ENCODE measurements around the gene ISM1.

The ISM1 gene

DNA sequence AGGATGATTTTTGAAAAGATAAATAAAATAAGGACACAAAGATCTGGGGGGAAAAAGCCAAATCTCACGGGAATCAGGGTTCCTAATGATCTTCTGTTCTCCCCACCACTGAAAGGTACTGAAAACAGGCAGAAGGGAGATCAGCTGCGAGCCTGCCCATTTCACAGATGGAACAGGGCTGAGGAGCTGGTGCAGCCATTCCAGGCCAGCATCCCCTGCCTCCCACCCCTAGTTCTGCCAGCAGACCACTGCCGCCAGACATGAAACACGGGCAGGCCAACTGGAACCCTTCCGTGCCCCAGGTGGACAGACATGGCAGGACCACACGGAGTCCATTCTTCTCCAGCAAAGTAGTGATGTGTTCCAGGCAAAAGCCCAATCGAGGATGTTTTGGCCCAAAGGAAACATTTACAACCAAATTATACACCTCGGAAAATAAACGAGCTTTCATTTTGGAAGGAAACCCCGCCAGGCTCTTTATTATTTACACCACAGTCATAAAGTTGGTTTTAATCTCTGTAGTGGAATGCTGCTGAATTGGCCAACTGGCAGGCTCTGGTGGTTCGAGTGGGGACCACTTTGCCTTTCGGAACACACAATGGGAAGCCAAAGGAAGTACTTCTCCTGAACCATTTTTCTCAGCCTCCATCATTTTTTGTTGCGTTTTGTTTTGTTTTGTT is 28.2 kb downstream of the ISM1 start:
- no peak for TF ChIP-seq TAF1 (IDR thresholded peaks at IDR 0.05; ENCODE audit: low read depth)
- TF ChIP-seq CREB1 (IDR thresholded peaks at IDR 0.05; ENCODE audit: low read depth): no peak
- TF ChIP-seq, protein P1, sequence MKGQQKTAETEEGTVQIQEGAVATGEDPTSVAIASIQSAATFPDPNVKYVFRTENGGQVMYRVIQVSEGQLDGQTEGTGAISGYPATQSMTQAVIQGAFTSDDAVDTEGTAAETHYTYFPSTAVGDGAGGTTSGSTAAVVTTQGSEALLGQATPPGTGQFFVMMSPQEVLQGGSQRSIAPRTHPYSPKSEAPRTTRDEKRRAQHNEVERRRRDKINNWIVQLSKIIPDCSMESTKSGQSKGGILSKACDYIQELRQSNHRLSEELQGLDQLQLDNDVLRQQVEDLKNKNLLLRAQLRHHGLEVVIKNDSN (IDR thresholded peaks at IDR 0.05): no peak
- TF ChIP-seq CEBPB (IDR thresholded peaks at IDR 0.05): no peak
- no peak for TF ChIP-seq TCF12 (IDR thresholded peaks at IDR 0.05; ENCODE audit: low read depth)
- TF ChIP-seq FOXM1 (IDR thresholded peaks at IDR 0.05; ENCODE audit: borderline replicate concordance, low read depth): no peak
- no peak for TF ChIP-seq EGR1 (IDR thresholded peaks at IDR 0.05)
- TF ChIP-seq EP300 (IDR thresholded peaks at IDR 0.05; ENCODE audit: borderline replicate concordance): no peak
- TF ChIP-seq NFIC (IDR thresholded peaks at IDR 0.05): no peak
- TF ChIP-seq TEAD4 (IDR thresholded peaks at IDR 0.05): no peak
- no peak for TF ChIP-seq ZBTB7A (IDR thresholded peaks at IDR 0.05; ENCODE audit: low read depth)
- TF ChIP-seq, protein P2, sequence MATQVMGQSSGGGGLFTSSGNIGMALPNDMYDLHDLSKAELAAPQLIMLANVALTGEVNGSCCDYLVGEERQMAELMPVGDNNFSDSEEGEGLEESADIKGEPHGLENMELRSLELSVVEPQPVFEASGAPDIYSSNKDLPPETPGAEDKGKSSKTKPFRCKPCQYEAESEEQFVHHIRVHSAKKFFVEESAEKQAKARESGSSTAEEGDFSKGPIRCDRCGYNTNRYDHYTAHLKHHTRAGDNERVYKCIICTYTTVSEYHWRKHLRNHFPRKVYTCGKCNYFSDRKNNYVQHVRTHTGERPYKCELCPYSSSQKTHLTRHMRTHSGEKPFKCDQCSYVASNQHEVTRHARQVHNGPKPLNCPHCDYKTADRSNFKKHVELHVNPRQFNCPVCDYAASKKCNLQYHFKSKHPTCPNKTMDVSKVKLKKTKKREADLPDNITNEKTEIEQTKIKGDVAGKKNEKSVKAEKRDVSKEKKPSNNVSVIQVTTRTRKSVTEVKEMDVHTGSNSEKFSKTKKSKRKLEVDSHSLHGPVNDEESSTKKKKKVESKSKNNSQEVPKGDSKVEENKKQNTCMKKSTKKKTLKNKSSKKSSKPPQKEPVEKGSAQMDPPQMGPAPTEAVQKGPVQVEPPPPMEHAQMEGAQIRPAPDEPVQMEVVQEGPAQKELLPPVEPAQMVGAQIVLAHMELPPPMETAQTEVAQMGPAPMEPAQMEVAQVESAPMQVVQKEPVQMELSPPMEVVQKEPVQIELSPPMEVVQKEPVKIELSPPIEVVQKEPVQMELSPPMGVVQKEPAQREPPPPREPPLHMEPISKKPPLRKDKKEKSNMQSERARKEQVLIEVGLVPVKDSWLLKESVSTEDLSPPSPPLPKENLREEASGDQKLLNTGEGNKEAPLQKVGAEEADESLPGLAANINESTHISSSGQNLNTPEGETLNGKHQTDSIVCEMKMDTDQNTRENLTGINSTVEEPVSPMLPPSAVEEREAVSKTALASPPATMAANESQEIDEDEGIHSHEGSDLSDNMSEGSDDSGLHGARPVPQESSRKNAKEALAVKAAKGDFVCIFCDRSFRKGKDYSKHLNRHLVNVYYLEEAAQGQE (IDR thresholded peaks at IDR 0.05; ENCODE audit: low read depth): no peak
- TF ChIP-seq YY1 (IDR thresholded peaks at IDR 0.05; ENCODE audit: low read depth): no peak
- no peak for TF ChIP-seq RAD21 (IDR thresholded peaks at IDR 0.05; ENCODE audit: low read depth)
- TF ChIP-seq, protein P3, sequence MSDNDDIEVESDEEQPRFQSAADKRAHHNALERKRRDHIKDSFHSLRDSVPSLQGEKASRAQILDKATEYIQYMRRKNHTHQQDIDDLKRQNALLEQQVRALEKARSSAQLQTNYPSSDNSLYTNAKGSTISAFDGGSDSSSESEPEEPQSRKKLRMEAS (IDR thresholded peaks at IDR 0.05): no peak

DNA sequence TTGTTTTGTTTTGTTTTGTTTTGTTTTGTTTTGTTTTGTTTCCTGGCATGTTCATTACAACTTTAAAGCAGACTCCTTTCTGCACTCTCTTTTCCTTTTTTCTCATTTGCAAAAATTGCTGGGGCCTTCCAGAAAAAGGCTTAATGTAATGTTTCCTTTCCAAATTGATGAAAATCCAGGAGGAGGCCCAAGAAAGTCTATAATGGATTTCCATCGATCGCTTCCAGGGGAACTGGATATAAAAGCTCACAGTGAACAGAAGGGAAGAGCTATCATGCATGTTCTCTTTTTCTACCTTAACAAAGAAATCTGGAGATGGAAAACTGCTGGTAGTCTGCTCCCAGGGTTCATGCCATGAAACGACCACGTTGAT is 28.7 kb downstream of the ISM1 start:
- TF ChIP-seq NFIC (IDR thresholded peaks at IDR 0.05) (no peak), CREB1 (IDR thresholded peaks at IDR 0.05; ENCODE audit: low read depth) (no peak), FOXM1 (IDR thresholded peaks at IDR 0.05; ENCODE audit: borderline replicate concordance, low read depth) (no peak), RAD21 (IDR thresholded peaks at IDR 0.05; ENCODE audit: low read depth) (no peak), EGR1 (IDR thresholded peaks at IDR 0.05) (no peak), YY1 (IDR thresholded peaks at IDR 0.05; ENCODE audit: low read depth) (no peak)
- TF ChIP-seq, protein P1 (IDR thresholded peaks at IDR 0.05): no peak

DNA sequence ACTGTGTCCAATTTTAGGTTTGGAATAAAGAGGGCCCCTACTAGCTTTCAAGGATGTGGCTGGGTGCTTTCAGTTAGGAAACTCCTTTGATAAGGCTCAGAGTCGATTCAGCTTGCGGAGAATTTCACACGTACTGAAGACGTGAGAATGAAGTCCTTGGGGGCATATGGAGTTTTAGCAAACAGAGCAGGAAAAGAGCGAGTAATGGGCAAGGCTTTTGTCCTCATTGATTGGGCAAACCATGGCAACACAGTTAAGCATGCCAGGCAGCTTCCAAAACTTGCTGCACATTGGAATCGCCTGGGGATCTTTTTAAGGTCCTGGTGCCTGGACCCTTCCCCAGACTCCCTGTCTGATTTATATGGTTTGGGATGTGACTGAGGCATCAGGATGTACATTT is 29.2 kb downstream of the ISM1 start:
- TF ChIP-seq, protein P2 (IDR thresholded peaks at IDR 0.05; ENCODE audit: low read depth): no peak
- no peak for TF ChIP-seq TAF1 (IDR thresholded peaks at IDR 0.05; ENCODE audit: low read depth)

DNA sequence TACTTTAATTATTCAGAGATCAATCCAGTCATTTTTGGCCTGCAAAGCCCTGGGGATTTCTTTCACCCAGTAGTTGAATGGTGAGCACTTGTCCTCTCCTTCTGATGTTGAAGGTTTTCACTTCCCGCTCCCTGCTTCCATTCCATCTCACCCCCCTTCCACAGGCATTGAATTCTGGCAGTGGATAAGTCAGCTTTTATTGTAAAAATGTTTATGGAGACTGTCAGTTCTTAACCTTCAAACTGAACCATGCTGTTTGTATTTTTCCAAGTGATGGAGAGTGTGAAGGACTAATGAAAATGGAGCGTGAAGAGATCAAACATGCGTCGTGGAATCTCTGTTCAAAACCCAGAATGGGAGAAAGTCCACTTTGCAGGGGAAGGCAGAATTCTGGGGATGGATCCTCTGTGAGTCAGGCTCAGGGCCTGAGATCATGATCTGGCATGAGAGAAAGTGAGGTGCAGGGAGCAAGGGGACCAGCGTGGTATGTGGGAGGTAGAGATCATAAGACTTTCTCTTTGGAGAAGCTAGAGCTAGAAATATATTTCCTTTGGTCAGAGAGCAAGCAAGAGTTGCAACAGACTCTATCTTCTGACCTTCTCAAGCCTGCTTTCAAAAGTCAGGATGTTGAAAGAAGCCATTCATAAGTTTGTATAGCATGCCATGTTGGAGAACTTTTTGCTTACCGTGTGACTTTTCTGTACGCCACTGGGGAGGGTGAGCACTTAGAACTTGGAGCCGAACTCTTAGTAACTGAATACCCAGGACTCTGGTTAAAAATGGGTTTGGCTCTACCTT is 30.2 kb downstream of the ISM1 start:
- TF ChIP-seq, protein P1 (IDR thresholded peaks at IDR 0.05): no peak
- no peak for TF ChIP-seq CEBPB (IDR thresholded peaks at IDR 0.05)
- no peak for TF ChIP-seq TEAD4 (IDR thresholded peaks at IDR 0.05)
- no peak for TF ChIP-seq TAF1 (IDR thresholded peaks at IDR 0.05; ENCODE audit: low read depth)
- no peak for TF ChIP-seq TCF12 (IDR thresholded peaks at IDR 0.05; ENCODE audit: low read depth)
- TF ChIP-seq CREB1 (IDR thresholded peaks at IDR 0.05; ENCODE audit: low read depth): no peak
- no peak for TF ChIP-seq EGR1 (IDR thresholded peaks at IDR 0.05)
- TF ChIP-seq, protein P2 (IDR thresholded peaks at IDR 0.05; ENCODE audit: low read depth): no peak
- no peak for TF ChIP-seq RAD21 (IDR thresholded peaks at IDR 0.05; ENCODE audit: low read depth)
- TF ChIP-seq EP300 (IDR thresholded peaks at IDR 0.05; ENCODE audit: borderline replicate concordance): no peak
- TF ChIP-seq, protein P3 (IDR thresholded peaks at IDR 0.05): no peak
- no peak for TF ChIP-seq FOXM1 (IDR thresholded peaks at IDR 0.05; ENCODE audit: borderline replicate concordance, low read depth)
- TF ChIP-seq YY1 (IDR thresholded peaks at IDR 0.05; ENCODE audit: low read depth): no peak
- no peak for TF ChIP-seq ZBTB7A (IDR thresholded peaks at IDR 0.05; ENCODE audit: low read depth)
- TF ChIP-seq NFIC (IDR thresholded peaks at IDR 0.05): no peak
